ENCODE data around the gene IL1RAPL1.

Gene IL1RAPL1

DNA sequence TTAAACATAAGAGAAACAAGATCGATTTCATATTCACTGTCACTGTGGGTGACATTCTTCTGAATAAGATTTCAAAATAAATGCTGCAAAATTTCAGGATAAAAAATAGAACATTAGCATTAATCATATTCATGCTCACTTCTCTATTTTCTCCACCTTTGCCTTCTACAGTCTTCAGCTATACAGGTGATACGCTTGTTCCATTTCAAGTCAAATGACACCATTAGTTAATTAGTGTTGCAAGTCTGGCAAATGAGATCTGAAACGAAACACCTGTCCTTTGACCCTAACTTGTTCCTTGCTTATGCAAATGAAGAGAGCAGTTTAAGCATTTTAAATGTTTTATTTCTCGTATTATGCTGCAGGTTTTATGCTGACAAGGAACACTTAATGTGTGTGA is 960.6 kb downstream of the IL1RAPL1 start:
- DNase-seq: no peak

GRCh38 chrX:29553542-29553941 is 966.3 kb downstream of the IL1RAPL1 start:
- DNase-seq: no peak

DNA sequence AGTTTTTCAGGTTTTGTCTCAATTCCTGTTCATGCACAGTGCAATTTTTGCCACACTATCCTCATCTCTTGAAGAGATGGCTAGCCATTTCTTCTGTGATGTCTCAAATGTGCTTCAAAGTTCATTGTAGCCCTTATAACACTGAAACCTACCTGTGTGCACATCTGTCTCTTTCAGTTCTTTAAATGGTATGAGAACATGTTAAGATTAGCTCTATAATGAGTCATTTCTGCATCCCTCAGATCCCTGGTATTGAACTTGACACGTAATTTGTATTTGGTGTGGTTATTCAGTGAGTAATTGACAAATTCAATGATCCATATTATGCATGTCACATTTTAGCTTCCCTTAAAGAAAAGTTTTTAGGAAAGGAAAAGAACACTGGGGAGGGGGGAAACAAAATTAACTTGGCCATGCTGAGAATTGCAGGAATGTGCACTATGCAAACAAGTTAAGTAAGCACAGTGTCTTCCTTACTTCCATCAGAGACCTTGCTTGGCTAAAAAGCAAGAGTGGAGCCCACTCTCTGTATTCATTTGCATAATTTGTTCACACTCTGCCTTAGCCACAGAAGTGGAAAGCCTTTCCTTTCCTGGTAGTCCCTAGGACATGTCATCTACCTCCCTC is 968.3 kb downstream of the IL1RAPL1 start:
- no peak for DNase-seq

- DNase-seq: no peak
These were observed 972.8 kb downstream of the IL1RAPL1 start for GRCh38 chrX:29560065-29560464.

- DNase-seq: no peak
These were observed 974.2 kb downstream of the IL1RAPL1 start for GRCh38 chrX:29561417-29561816.

DNA sequence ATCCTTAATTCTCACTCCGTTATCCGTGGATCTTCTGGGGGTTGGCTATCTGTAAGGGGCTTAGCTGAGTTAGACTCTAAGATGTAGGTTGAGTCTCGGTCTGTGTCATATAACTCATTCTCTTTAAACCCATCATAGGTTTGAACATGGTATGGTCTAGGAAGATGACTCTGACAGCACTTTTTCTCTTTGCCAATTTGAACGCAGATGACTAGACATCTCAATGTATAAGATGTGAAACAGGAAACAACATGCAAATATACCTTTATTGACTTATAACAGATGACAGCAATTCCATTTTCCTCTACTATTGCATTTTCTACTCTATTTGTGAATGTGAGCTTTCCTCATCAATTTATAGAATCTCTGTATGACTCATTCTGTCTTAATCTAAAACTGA is 993.3 kb downstream of the IL1RAPL1 start:
- no peak for DNase-seq

GRCh38 chrX:29581223-29581622 is 994.0 kb downstream of the IL1RAPL1 start:
- no peak for DNase-seq

DNA sequence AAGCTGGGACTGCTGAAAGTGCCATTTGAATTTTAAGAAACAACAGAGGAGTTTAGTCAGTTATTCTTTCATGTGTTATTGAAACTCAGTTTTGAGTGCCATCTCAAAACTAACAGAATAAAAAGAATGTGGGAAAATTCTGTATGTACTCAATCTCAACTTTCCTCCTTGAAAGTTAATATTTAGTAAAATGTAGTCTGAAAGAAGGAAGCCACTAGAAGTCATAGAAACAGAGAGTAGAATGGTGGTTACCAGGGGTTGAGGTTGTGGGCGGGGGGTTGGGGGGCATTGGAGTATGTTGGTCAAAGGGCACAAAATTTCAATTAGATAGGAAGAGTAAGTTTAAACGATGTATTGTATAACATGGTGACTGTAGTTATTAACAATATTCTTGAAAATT is 999.9 kb downstream of the IL1RAPL1 start:
- DNase-seq: no peak

DNA sequence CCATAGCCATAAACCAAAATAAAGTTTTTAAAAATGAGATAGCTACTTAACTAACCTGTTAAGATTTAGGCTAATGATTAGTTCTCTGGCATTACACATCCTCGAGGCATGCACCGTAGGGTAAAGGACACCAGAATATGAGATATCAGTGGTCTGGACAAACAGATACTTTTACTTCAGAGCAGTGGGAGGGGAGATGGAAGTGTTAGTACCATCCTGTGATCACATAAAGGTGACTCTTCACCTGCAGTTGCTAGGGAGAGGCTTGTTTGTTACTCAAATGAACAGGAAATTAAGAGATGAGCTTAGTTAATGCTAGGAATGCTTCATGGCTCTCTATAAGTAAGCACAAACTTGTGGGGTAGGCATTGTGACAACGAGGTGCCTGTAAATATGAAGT is 1003.7 kb downstream of the IL1RAPL1 start:
- no peak for DNase-seq

DNA sequence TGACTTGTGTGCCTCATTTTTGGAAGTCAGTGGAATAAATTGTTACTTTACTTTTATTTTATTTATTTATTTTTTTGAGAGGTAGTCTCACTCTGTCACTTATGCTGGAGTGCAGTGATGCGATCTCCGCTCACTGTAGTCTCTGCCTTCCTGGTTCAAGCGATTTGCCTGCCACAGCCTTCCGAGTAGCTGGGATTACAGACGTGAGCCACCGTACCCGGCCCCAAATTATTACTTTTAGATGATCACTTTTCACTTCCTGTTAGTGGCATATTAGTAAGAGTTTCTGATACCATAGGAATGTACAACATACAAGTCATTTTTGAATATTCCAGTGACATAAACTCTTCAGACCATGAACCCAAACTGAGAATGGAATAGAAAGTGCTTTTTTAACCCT is 1017.1 kb downstream of the IL1RAPL1 start:
- no peak for DNase-seq

DNA sequence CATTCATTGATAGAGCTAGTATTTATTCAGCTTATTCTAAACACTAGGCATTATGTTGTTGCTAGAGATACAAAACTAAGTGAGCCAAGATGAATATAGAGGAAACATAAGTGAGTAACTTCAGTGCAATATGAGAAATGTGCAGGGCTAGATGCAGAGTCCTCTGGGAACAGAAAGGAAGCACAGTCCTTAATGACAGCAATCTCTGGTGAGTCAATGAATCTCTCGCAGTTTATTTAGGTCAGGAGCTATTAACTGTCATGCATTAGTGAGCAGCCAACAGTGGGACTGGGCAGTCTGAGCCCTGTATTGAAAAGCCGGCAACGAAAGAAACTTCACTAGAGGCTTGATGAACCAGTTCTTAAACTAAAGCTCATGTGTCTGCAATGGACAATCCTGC is 1030.0 kb downstream of the IL1RAPL1 start:
- DNase-seq: no peak

GRCh38 chrX:29617725-29618124 is 1030.5 kb downstream of the IL1RAPL1 start:
- DNase-seq: no peak

DNA sequence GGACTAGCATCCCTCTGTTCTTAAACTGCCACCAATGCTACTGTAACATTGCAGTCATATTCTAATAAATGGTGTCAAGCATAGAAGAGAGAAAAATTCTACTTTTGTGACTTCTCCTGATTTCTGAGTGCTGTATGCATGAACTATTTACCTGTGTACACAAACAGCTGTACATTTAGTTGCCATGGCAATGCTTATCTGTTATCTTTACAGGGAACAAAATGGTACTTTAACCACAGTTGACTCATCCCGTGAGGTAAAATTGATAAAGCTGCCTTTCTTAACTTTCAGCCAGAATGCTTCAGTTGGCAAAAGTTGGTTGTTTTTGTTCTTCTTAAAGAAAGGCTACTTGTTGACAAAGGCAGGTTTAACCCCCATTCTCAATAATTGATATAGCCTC is 1040.6 kb downstream of the IL1RAPL1 start:
- DNase-seq: no peak

- no peak for DNase-seq
These were observed 1047.3 kb downstream of the IL1RAPL1 start for GRCh38 chrX:29634516-29634915.

DNA sequence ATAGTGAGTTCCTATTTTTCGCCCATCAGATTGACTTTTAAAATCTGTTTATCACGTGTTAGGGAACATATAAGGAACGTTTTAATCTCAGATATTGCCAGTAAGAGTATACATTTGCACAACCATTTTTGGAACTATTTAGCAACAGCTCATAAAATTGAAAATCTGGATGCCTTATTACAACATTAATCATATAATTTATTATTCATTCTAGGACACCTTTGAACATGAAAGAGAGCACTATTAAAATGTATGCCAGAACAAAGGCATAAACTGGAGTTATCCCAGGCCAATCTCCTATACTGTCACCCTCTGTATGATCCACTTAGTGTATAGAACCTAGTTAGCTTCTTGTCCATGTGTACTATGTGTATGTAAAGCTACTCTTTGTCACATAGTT is 1049.1 kb downstream of the IL1RAPL1 start:
- DNase-seq: no peak

DNA sequence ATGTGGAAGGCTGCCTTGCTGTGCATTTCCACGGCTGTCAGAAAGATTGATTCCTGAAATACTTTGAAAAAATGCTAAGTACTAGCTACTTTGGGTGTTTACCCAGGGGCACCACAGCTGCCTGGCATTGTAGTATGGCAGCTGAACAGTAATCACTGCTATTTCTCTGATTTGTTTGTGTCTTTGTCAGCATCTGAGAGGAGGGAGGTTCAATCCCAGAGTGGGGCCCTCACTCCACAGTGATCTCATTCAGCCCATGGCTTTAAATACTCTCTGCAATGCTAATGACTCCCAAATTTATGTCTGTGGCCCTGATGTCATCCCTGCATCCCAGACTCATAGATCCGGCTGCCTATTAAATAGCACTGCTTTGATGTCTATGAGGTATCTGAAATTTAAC is 1052.9 kb downstream of the IL1RAPL1 start:
- DNase-seq: no peak

DNA sequence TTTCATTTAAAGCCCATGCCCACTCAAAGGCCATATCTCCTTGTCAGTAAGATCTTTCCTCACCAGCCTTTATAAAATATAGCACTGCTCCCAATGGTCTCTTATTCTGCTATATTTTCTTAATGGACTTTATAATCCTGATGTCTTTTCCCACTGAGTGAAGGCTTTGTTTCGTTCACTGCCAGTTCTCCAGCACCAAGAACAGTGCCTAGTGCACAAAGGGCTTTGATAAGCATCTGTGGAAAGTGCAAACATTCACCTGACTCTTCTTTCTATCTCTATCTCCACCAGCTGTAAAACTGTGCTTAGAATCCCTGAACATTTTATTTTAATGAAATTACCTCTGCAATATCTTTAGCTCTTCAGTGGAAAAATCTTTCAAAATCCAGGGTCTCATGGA is 1054.2 kb downstream of the IL1RAPL1 start:
- no peak for DNase-seq

DNA sequence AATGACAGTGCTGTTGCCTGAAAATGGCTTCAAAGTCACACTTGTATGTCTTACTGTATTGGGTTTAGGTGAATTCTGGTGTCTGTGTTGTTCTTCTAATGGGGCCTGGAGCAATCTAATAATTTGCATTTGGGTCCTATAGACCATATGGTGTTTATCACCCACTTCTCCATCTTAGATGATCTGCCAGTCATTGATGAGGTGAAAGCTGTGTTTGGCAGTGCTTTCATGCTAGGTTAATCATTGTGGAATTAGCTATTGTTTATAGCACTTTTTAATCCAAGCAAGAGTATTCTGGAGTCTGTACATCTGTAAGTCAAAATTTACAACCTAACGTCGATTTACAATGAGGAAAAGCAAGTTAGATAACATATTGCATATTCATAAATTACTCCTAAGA is 1055.9 kb downstream of the IL1RAPL1 start:
- no peak for DNase-seq

GRCh38 chrX:29648161-29648560 is 1060.9 kb downstream of the IL1RAPL1 start:
- DNase-seq: no peak

DNA sequence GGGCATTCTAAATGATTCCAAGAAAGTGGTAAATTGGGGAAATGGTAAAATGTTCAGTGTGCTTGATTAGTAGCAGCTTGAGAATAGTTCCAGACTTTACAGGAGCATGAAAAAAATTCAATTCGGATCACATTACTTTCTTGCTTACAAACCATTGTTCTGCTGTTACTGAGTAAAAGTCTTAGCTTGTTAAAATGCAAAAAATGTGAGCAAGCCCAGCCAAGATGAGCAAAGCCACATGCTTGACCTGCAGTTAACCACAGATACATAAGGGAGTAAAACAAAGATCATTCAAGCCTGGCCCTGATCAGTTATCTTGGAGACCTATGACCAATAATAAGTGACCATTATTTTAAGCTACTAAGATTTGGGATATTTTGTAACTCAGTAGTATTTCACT is 1065.2 kb downstream of the IL1RAPL1 start:
- no peak for DNase-seq

- DNase-seq: no peak
These were observed 1066.5 kb downstream of the IL1RAPL1 start for GRCh38 chrX:29653721-29654120.

- DNase-seq: no peak
These were observed 1072.7 kb downstream of the IL1RAPL1 start for GRCh38 chrX:29659911-29660310.

DNA sequence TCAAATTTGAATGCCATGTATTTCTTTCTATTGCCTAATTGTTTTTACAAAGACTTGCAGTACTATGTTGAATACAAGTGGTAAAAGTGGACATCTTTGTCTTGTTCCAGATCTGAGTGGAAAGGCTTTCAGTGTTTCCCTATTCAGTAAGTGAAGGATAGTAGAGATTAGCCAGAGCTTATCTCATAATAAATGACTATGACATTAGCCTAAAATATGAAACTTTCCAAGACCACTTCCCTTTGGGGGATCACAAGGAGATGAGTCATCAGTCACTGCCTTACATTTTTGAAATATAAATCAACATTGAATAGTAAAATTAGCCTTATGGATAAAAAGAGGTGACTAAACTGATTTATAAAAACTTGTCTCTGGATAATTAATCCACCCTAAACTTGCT is 1074.0 kb downstream of the IL1RAPL1 start:
- DNase-seq: no peak

- DNase-seq: no peak
These were observed 1074.9 kb downstream of the IL1RAPL1 start for GRCh38 chrX:29662101-29662500.

- DNase-seq: no peak
These were observed 1075.7 kb downstream of the IL1RAPL1 start for GRCh38 chrX:29662759-29663503.

Measured in NCI-H2171 (cell line).